Activated CD8-positive, alpha-beta memory T cell treated with anti-CD3 and anti-CD28 coated beads, Interleukin-2, amount 50 U/mL, for 24 hours (primary cell): ENCODE results near the gene COL6A1.
"Not testable (repeated sequence)": the region's sequence is repeated elsewhere in the genome, so short reads cannot be mapped to it uniquely, and the experiment has no call there.

Experiments
- DNase-seq: peaks from one replicate; pipeline ENCODE4 v3.0.0-alpha.2; 2020; ENCODE audit errors: extremely low read depth

Gene COL6A1

GRCh38 chr21:46005894-46006546 lies 24.4 kb downstream of the COL6A1 start:
- not testable (repeated sequence) for DNase-seq

- no peak for DNase-seq
These were observed 25.2 kb downstream of the COL6A1 start for GRCh38 chr21:46006547-46007491.

GRCh38 chr21:46007492-46007868 lies 25.9 kb downstream of the COL6A1 start:
- no peak for DNase-seq

GRCh38 chr21:46008893-46009621 lies 27.5 kb downstream of the COL6A1 start:
- DNase-seq: no peak

GRCh38 chr21:46009951-46010705 lies 28.6 kb downstream of the COL6A1 start:
- DNase-seq: no peak

- no peak for DNase-seq
These were observed 29.8 kb downstream of the COL6A1 start for GRCh38 chr21:46011267-46011967.

GRCh38 chr21:46012154-46012553 lies 30.6 kb downstream of the COL6A1 start:
- DNase-seq: no peak

- DNase-seq: no peak
These were observed 33.3 kb downstream of the COL6A1 start for GRCh38 chr21:46014828-46015227.

- no peak for DNase-seq
These were observed 35.6 kb downstream of the COL6A1 start for GRCh38 chr21:46017148-46017547.

- DNase-seq: no peak
These were observed 36.1 kb downstream of the COL6A1 start for GRCh38 chr21:46017695-46018094.

GRCh38 chr21:46018615-46019014 lies 37.0 kb downstream of the COL6A1 start:
- DNase-seq: no peak

- no peak for DNase-seq
These were observed 39.0 kb downstream of the COL6A1 start for GRCh38 chr21:46020581-46020980.

GRCh38 chr21:46021398-46021797 lies 39.8 kb downstream of the COL6A1 start:
- no peak for DNase-seq

- DNase-seq: no peak
These were observed 40.5 kb downstream of the COL6A1 start for GRCh38 chr21:46021978-46022544.

GRCh38 chr21:46022551-46023525 lies 41.3 kb downstream of the COL6A1 start:
- DNase-seq: no peak

GRCh38 chr21:46023555-46023954 lies 42.0 kb downstream of the COL6A1 start:
- DNase-seq: no peak

- no peak for DNase-seq
These were observed 42.6 kb downstream of the COL6A1 start for GRCh38 chr21:46024141-46024540.

- no peak for DNase-seq
These were observed 43.7 kb downstream of the COL6A1 start for GRCh38 chr21:46025113-46025770.
